Stimulated activated CD4-positive, alpha-beta T cell treated with anti-CD3 and anti-CD28 coated beads, Interleukin-2, amount 100 ng/mL, for 48 hours (primary cell): ENCODE results near the gene COA8.

Source experiments
- DNase-seq, 2 donors: peaks; one replicate each; pipeline ENCODE4 v3.0.0-alpha.2; 2020

The COA8 gene

DNA sequence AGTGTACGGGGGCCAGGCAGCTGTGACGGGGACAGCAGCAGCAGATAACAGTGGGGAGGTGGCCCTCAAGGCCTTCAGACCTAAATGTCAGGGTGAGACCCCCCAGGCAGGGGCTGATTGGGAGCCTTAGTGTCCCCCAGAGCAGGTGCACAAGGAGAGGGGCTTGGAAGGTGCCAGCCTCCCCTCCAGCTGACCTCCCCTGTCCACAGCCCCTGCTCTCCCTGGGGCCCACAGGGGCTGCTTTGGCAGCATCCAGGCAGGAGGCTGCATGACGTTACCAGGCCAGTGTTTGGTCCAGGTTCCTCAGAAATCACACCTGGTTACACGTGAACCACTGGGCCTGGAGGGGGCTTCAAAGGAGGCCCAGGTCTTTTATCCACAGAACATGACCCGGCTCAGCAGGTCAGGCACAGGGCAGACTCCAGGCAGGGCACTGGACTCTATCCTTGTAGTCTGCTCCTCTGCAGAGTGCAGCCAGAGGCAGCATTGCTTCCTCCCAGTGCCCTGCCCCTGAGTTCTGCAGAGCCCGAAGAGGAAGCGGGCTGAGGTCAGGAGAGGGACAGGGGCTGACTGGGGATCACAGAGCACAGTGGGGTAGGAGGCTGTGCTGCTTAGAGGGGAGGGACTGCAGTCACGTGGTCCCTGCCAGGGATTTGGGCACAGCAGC lies 36.4 kb upstream of the COA8 start:
- no peak for DNase-seq

DNA sequence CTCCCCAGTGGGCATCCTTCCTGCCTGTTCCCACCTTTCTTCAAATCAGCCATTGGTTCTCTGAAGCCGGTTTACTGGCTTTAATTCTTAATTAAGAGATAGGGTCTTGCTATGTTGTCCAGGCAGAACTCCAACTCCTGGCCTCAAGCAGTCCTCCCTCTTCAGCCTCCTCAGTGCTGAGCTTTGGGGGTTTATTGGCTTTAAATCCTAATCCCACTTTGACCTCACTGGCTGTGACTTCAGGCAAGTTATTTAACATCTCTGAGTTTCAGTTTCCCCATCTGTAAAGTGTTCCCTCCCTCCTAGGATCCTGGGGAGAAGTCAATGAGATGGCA lies 35.9 kb upstream of the COA8 start:
- DNase-seq: no peak

DNA sequence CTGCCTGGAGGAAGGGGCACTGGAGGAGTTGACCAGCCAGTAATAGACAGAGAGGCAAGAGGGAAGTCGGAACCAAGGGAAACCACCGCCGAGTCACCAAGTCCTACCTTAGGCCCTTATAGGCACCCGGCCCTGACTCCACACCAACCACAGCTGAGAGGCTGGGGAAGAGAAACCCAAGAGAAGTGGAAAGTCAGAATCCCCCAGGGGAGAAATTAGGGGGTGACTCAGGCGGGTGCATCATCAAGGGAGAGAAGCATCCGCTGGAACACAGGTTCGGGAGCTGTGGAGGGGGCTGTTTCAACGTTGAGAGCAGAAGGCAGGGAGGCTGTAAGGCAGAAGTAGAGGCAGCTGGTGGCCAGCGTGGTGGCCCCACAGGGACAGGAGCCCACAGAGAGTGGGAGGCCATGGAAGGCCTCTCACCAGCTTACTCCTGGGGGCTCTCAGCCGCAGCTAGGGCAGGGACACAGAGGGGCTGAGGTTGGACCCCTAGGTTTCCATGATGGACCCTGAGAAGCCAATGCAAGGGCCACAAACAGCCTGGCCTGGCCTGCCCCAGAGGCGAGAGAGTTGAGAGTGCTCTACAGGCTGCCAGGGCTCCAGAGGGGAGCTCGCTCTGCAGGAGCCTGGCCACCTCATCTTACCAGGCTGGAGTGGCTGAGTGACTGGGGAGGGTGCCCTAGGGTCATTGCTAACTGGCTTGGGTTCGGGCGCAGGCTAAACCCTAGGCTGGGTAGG lies 35.2 kb upstream of the COA8 start:
- no peak for DNase-seq

DNA sequence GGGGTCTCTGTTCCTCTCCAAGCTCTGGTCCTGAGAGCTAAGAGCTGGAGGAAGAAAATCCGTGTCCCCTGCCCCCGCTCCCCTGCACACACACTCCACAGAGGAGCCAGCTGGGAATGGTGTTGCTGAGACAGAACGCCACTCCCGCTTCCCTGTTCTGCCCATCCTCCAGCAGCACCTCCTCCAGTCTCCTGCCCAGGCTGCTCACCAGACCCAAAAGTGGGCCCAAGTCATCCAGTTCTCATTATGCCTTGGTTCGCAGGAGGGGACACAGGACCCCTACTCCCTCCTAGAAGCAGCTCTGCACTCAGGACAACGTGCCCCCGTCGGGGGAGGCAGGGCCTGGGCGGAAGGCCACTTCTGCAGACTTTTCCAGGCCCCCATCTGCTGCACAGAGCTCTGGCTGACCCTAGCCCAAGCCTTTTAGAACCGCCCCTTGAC lies 34.6 kb upstream of the COA8 start:
- no peak for DNase-seq

DNA sequence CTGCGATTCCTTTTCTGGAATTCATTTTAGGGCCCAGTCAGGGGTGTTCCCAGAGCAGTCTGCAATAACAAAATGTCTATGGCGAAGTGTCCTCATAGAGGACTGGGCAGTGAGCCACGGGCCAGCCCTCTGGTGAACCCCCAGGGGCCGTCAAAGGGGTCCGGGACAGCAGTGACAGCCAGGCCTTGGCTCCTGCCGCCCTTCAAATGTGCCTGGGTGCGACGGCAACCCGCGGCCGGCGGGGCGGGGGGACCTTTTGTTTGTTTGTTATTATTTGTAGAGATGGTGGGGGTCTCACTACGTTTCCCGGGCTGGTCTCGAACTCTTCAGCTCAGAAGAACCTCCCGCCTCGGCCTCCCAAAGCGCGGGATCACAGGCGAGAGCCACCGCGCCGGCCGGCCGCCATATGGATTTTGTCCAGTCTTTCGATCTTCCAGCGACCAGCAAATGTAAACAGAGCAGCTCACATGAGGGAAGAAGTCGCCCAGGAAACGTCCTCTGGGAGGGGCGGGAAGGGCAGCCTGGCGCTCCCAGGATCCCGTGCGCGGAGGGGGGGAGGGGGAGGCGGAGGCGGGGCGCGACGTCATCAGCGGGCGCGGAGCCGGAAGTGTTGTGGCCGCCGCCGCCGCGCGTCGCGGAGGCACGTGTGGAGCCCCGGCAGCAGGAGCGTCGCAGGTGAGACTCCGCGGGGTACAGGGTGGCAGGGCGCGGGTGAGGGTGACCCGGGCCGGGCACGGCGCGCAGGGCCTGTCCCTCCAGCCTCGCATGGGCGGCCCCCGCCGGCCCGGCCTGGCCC lies 34.0 kb upstream of the COA8 start, which contains the start of gene TRMT61A:
Gene TRMT61A (plus strand): TSS at position 610 of the 796 bp plus-strand sequence. CDS start 783 bp downstream, outside the sequence.
- peak; percentile 63 to 75 for DNase-seq

DNA sequence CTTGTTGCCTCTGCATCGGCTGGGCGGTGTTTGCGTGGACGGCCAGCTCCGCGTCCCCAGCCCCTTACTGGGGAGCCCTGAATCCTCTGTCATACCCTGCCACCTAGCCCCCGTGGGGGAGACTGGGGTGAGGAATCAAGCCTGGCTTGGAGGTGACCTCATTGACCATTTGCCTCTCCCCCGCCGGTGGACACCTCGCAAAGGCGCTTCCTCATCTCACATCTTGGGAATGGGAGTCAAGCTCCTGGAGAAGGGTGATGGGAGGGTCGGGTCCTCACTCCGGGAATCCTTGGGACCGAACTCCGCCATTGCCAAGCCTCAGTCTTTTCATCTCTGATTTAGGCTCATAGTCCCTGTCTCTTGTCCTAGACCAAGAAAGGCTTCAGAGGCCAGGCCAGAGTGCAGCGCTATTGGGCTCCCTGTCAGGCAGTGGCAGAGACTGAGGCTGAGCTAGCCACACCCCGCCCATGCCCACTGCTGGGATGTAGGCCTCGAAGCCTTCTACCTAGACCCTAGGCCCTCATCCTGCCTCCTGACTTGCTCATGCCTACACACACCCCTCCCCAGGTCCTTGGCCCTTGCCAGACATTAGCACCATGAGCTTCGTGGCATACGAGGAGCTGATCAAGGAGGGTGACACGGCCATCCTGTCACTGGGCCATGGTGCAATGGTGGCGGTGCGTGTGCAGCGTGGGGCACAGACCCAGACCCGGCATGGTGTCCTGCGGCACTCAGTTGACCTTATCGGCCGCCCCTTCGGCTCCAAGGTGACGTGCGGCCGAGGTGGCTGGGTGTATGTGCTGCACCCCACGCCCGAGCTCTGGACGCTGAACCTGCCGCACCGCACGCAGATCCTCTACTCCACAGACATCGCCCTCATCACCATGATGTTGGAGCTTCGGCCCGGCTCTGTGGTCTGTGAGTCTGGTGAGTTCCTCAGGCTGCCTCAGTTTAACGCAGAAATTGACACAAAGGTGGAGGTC lies 33.1 kb upstream of the COA8 start:
- DNase-seq: no peak

DNA sequence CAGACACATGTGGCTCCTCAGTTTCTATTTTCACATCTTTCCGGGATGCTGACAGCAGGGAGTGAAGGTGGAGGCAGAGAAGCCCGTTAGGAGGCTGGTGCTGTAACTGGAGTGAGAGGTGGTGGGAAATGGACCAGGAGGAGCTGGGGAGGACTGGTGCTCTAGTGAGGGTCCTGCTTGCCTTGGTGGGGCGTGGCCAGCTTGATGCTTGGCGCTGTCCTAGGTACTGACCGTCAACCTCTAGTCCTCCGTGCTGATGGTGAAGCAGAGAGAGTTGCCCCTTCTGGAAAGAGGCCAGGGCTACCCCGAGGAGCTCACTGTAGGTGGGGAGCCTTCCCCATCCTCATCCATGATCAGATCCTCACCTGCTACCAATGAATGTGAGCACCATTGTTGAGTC lies 32.4 kb upstream of the COA8 start:
- no peak for DNase-seq

DNA sequence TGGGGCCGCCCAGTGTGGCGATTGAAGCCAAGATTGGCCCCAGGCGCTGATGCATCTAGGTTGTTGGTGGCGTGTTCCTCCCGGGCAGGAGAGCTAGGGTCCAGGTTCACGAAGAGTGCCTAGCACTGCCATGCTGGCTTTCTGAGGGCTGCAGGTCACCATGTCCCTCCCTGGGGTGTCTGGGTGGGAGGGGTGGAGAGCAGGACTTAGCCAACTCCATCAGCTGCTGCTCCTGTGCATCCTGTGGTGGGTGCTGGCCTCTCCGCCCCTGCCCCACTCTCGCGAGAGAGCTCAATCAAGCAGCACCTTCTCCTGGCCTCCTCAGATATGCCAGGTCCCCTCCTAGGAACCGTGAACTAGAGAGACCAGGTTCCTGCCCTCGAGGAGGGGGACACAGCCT lies 31.9 kb upstream of the COA8 start:
- no peak for DNase-seq

DNA sequence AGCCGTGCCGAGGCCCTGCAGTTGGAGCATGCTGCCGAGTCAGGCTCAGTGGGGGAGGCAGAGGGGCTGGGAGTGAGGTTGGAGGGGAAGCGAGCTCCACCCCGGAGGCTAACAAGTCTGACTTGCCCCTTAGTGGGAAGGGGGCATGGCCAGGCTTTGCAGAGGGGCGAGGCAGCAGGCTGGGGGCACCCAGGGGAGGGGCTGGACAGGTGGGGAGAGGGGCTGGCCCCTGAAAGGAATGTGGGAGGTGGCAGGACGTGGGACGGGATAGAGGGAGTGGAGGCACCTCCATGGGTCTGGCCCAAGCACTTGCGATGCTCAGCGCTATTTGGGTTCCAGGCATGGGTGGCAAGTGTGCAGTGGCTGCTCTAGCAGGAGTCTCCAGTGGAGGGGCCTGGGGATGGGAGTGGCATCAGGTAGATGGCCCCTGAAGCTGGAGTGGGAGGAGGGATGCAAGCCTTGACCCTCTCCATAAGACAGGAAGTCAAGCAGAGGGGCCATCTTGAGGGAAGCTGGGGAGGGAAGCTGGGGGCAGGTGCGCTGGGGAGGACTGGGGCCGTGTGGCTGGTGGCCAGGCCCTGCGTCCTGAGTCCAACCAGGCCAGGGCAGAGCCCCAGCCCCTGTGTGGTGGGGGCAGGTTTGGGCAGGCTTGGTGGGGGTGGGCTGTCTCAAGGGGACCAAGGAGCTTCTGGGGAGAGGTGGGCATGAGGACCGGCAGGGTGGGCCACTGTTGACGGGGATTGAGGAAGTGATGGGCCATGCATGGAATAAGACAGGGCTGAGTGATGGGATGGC lies 31.1 kb upstream of the COA8 start:
- no peak for DNase-seq

DNA sequence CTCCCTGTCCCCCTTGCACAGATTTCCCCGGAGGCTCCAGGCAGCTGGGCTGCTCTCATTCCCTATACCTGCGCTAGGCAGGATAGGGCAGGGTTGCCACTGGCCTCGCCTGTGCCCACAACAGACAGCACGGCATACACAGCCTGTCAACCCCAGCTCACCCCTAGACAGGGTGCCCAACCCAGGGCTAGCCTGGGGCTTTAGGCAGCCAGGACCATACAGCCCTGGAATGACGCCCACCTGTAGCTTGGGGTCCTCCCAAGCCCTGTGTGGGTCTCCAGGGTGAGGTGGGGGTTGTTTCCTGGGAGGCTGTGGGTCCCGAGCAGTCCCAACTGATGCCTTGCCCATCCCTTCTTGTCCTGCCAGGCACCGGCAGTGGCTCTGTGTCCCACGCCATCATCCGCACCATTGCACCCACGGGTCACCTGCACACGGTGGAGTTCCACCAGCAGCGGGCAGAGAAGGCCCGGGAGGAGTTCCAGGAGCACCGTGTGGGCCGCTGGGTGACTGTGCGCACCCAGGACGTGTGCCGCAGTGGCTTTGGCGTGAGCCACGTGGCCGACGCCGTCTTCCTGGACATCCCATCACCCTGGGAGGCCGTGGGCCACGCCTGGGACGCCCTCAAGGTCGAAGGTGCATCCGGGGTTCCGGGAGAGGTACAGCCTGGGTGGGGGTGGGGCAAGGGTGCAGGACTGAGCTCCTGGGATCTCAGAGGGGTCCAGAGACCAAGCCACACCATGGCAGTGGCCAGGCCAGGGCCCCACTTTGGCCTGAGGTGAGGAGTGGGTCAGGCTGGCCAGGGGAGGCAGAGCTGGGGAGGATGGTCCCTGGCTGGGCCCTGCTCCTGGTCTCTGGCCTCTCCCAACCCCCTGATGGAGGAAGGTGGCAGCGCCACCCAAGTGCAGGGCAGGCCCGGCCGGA lies 30.3 kb upstream of the COA8 start:
- DNase-seq: no peak

DNA sequence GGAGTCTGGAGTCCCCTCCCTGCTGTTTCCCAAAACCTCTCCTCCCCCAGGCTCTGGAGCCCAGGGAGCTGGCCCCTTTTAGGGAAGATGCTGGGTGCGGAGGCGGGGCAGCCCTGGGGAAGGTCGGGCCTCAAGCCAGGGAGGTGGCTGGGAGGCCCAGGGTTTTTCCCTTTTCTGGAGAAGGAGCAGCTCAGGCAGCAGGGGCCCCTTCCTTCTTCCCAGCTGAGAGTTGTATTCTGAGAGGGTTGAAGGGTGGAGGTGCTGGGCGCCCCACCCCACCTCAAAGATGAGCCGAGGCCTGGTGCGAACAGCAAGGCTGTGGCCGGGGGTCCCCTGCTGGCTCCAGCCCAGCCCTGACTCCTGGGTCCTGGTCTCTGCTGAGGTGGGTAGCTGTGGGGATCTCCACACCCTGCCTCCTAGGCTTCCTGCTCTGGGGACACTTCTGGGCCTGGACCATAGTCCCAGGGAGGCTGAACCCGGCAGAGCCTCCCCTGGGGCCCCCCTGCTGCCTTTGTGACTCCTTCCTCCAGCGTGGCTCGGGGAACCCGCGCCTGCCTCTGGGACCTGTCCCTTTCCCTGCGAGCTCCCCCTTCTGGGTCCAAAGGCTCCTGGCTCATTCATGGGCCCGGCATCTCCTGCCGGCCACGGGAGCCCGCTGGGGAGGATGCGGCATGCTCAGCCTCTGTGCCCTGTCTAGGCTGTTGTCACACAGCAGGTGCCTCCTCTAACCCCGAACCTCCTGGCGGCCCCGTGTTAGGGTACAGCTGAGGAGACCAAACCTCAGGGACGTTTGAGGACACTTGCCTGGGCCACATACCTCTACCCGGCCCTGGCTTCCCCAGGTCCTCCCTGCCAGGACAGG lies 29.4 kb upstream of the COA8 start:
- no peak for DNase-seq

DNA sequence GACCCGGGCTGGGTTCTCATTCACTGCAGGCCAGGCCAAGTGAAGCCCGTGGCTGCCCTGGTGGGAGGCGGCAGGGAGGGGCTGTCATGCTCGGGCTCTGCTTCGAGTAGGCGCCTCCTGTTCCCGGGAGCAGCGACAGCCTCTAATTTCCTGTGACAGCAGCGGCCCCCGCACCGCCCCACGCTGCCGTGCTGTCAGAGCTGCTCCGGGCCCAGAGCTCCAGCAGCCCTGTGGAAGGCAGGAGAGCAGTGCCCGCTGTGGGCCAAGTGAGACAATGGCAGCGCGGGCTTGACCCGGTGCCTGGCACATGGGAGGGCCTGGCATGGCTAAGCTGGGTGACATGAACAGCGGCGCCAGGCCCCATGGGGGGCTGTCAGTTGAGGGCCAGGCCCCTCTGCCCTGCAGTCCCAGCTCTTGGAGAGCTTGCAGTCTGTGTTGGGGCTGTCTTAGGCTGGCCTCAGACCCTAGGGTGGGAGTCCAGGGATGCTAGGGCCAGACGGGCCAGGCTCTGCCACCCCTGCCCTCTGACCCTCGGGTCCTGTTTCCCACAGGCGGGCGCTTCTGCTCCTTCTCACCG lies 28.7 kb upstream of the COA8 start:
- no peak for DNase-seq

DNA sequence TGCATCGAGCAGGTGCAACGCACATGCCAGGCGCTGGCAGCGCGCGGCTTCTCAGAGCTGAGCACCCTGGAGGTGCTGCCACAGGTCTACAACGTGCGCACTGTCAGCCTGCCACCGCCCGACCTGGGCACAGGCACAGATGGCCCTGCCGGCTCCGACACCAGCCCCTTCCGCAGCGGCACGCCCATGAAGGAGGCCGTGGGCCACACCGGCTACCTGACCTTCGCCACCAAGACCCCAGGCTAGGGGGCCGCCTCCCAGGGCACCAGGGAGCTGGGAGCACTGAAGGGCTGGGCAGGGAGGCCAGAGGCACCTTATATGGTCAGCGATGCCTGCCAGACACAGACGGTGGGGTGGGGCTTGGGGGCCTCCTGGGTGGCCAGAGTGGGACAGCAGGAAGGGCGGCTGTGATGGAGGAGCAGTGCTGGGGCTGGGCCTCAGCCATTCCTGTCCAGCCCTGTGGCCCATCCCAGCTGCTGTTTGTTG lies 28.1 kb upstream of the COA8 start:
- no peak for DNase-seq

DNA sequence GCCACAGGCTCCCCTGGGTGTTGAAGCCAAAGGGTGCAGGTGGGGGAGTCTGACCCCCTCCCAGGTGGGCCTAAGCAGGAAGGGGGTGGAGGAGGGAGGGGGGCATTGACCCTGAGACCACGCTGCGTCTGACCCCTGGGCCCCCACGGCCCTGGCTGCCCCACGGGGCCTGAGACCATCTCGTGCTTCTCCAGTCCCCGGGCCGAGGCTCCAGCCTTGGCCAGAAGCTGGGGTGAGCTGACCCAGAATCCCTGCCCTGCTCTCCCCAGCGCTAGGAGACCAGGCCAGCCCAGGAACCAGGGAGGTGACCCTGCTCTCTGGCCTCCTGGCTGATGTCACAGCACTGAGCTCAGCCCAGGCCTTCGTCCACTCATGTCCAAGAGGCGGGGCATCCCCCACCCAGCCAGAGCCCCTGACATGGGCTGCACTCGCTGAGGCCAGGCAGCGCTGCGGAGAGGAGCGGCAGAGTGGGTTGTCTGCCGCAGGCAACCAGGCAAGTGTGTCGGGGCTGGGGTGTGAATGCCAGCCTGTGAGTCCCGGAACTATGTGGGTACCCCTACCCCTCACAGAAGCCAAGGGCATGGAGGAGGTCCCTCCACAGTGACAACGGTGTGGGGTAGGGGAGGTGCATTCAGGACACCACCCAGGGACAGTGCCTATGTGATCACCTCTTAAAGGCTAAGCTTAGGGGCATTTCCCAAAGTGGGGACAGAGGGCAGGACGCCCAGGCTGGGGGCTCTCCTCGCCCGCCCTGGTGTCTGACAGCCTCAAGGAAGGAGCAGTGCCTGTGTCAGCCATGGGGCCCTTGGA lies 27.5 kb upstream of the COA8 start:
- no peak for DNase-seq

DNA sequence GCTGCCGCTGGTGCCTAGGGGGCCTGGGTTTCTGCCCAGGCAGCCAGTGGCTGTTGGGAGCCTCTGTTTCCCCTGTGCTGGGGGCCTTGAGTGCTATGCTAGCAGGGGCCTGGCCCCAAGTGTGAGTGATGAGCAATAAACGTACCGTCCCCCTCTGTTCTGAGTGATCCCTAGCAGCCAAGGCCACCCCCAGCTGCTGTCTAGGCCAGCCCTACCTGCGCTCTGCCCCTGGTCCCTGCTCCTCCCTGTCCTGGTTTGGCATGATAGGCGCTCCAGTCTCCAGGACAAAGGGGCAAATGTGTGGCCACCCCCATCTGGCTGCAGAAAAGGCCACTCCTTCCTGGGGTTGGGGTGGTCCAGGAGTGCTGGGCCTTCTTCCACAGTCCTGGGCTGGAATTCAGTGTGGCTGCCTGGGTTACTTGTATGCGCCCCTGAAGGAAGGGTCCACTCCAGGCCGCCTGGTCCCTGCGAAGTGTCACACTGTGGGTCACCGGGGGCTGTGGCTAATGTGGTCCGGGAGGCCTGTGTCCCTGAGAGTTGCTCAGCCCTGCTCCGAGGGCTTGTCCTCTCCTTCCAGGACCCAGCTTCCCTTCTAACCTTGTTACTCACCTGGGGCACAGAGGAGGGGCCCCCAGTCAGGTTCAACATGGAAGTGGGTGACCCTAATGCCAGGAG lies 26.7 kb upstream of the COA8 start:
- DNase-seq: no peak

DNA sequence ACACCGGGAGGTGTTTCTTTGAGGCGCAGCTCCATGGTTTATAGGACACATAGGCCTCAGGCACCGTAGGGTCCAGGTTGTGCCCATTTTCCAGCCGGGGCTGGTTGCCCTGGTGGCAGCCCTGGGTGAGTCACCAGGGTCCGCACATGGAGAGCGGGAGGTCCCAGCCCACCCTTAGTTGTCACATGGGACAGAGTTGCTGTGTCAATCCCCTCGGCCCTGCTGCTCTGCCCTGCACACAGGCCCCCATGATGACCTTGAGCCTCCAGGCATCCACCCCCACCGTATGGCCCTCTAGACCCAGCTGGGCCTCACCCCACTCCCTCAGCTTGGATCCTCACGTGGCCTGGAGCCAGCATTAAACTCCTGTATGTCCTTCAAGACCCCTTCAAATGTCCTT lies 26.1 kb upstream of the COA8 start:
- no peak for DNase-seq

DNA sequence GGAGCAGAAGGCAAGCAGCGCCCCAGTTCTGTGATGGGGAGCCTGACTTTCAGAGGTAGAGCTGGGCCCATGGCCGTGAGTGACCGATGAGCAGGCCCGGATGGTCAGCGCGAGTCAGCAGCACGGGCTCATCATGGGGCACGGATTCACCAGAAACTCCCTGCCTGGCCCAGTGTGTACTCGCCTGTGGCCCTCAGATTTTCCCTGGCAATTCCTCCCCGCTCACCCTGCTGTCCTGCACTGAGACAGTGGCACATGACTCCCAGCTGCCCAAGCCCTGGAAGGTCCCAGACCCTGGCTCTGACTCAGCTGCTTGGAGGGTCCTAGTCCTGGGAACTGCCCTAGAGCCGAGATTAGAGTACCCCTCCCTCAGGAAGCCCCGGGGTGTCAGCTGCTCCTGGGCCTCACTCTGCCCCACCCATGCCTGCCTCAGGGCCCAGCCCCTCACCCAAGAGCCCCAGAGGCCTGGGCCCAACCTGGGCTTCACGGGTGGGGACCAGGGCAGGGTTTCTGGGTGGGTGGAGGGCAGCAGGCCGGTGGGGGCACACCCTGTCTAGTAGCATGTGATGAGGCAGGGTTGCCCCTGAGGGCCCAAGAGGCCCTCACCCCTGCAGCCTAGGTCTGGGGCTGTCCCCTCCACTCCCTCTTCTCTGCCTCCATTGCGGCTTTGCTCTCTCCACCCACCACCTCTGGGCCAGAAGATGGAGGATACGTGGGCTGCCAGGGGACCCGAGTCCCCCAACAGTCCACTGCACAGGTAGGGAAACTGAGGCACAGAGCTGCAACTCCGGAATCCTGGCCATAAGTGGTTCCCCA lies 25.4 kb upstream of the COA8 start:
- no peak for DNase-seq
